ENCODE measurements around the gene ZNF597. TPM values are rescaled to one million over a fixed set of nuclear protein-coding genes. Genes with fewer than 3 reads are reported as not detected.

The ZNF597 gene
- total RNA-seq, 1 donor from 2014 or later = 2.3 TPM

- DNase-seq (ENCODE audit: extremely low spot score, unreplicated experiment) = no peak
Observed at GRCh38 chr16:3465301-3465700, 22.0 kb upstream of the ZNF597 start.

GRCh38 chr16:3461151-3461550 lies 17.8 kb upstream of the ZNF597 start:
- no peak for TF ChIP-seq CTCF (IDR thresholded peaks at IDR 0.05)
- no peak overlapping the region for H3K27ac Mint-ChIP-seq (ENCODE audit: unreplicated experiment)
- H3K27me3 Mint-ChIP-seq (ENCODE audit: unreplicated experiment) = no peaks in the 10 kb centered on the region
- DNase-seq (ENCODE audit: extremely low spot score, unreplicated experiment) = no peak
- H3K4me3 Mint-ChIP-seq (ENCODE audit: unreplicated experiment) = no peak overlapping the region
- peaks cover 58% of the 10 kb centered on the region for H3K4me1 Mint-ChIP-seq (ENCODE audit: unreplicated experiment)
- no peaks in the 10 kb centered on the region for H3K9me3 Mint-ChIP-seq (ENCODE audit: unreplicated experiment)
- no peaks in the 10 kb centered on the region for H3K36me3 Mint-ChIP-seq (ENCODE audit: unreplicated experiment)

More at GRCh38 chr16:3465301-3465700, 22.0 kb upstream of the ZNF597 start:
- Mint-ChIP-seq H3K9me3 (ENCODE audit: unreplicated experiment) (no peaks in the 10 kb centered on the region), H3K4me1 (ENCODE audit: unreplicated experiment) (peaks cover 42% of the 10 kb centered on the region), H3K4me3 (ENCODE audit: unreplicated experiment) (no peak overlapping the region), H3K27me3 (ENCODE audit: unreplicated experiment) (no peaks in the 10 kb centered on the region), H3K36me3 (ENCODE audit: unreplicated experiment) (peaks cover 16% of the 10 kb centered on the region), H3K27ac (ENCODE audit: unreplicated experiment) (no peak overlapping the region)
- no peak for TF ChIP-seq CTCF (IDR thresholded peaks at IDR 0.05)

GRCh38 chr16:3460585-3460984 lies 17.3 kb upstream of the ZNF597 start:
- Mint-ChIP-seq H3K4me3 (ENCODE audit: unreplicated experiment) (no peak overlapping the region), H3K4me1 (ENCODE audit: unreplicated experiment) (peaks cover 60% of the 10 kb centered on the region), H3K27me3 (ENCODE audit: unreplicated experiment) (no peaks in the 10 kb centered on the region), H3K36me3 (ENCODE audit: unreplicated experiment) (no peaks in the 10 kb centered on the region), H3K27ac (ENCODE audit: unreplicated experiment) (no peak overlapping the region), H3K9me3 (ENCODE audit: unreplicated experiment) (no peaks in the 10 kb centered on the region)
- no peak for DNase-seq (ENCODE audit: extremely low spot score, unreplicated experiment)
- no peak for TF ChIP-seq CTCF (IDR thresholded peaks at IDR 0.05)

GRCh38 chr16:3460121-3460520 lies 16.8 kb upstream of the ZNF597 start:
- no peaks in the 10 kb centered on the region for H3K36me3 Mint-ChIP-seq (ENCODE audit: unreplicated experiment)
- H3K4me1 Mint-ChIP-seq (ENCODE audit: unreplicated experiment) = peaks cover 55% of the 10 kb centered on the region
- peak overlapping the region; percentile 92 for H3K27ac Mint-ChIP-seq (ENCODE audit: unreplicated experiment)
- no peak for TF ChIP-seq CTCF (IDR thresholded peaks at IDR 0.05)
- no peak for DNase-seq (ENCODE audit: extremely low spot score, unreplicated experiment)
- no peaks in the 10 kb centered on the region for H3K27me3 Mint-ChIP-seq (ENCODE audit: unreplicated experiment)
- peak overlapping the region; percentile 88 for H3K4me3 Mint-ChIP-seq (ENCODE audit: unreplicated experiment)
- H3K9me3 Mint-ChIP-seq (ENCODE audit: unreplicated experiment) = no peaks in the 10 kb centered on the region

- H3K4me3 Mint-ChIP-seq (ENCODE audit: unreplicated experiment) = peak overlapping the region; percentile 88
- no peaks in the 10 kb centered on the region for H3K9me3 Mint-ChIP-seq (ENCODE audit: unreplicated experiment)
- TF ChIP-seq CTCF (IDR thresholded peaks at IDR 0.05) = no peak
- H3K27me3 Mint-ChIP-seq (ENCODE audit: unreplicated experiment) = no peaks in the 10 kb centered on the region
- DNase-seq (ENCODE audit: extremely low spot score, unreplicated experiment) = no peak
- peaks cover 51% of the 10 kb centered on the region for H3K4me1 Mint-ChIP-seq (ENCODE audit: unreplicated experiment)
- no peaks in the 10 kb centered on the region for H3K36me3 Mint-ChIP-seq (ENCODE audit: unreplicated experiment)
- peak overlapping the region; percentile 92 for H3K27ac Mint-ChIP-seq (ENCODE audit: unreplicated experiment)
Observed at GRCh38 chr16:3459401-3460090, 16.2 kb upstream of the ZNF597 start.

All from osteocyte (in vitro differentiated cells).